ENCODE results near the gene GNAS-AS1.

The GNAS-AS1 gene

DNA sequence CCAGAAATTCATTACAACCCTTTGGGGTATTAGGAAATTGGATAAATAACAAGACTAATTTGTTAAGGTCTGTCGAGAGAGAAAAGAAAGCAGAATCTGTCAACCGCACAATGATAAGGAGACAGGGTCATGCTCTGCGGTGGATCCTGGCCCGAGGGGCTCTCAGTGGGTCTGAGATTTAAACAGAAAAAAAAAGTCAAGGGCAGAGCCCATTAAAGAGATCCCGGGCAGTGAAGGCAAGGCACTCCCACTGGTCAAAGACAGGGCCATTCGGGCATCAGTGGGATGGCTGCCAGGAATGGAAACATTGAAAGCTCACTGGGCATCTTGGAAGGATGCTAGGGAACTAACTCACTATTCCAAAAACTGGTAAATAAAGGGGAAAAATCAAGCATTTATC, 77.9 kb downstream of the GNAS-AS1 start:
- Mint-ChIP-seq H3K4me3 (no peak overlapping the region), H3K4me1 (ENCODE audit: low read depth) (no peaks in the 10 kb centered on the region), H3K9me3 (no peaks in the 10 kb centered on the region), H3K36me3 (ENCODE audit: low read depth) (no peaks in the 10 kb centered on the region), H3K27me3 (ENCODE audit: low read depth) (peaks cover 33% of the 10 kb centered on the region), H3K27ac (no peak overlapping the region)
- no peak for DNase-seq (ENCODE audit: low spot score)

All from T-helper 2 cell treated with Interferon-gamma antibody and Interleukin-4, amounts not matched to agents 5 μg/mL and 100 μg/mL, for 36 hours (primary cell).